BLaER1 treated with 17β-estradiol and CSF1 and Interleukin-3, amounts not matched to agents 10 nM and 100 nM (cell line): ENCODE data around the gene FAM110A.

ENCODE experiments used
- H3K27ac ChIP-seq, 11 experiments: shearing (Covaris generic); formaldehyde crosslinking; 2 replicates each; pipeline ENCODE4 v1.8.1; 2022
- H3K27me3 ChIP-seq, 11 experiments: shearing (Covaris generic); formaldehyde crosslinking; 2 replicates each; pipeline ENCODE4 v1.8.1; 2022
- H3K36me3 ChIP-seq, 11 experiments: shearing (Covaris generic); formaldehyde crosslinking; 2 replicates each; pipeline ENCODE4 v1.8.1; 2022
- H3K4me1 ChIP-seq, 10 experiments: shearing (Covaris generic); formaldehyde crosslinking; 2 replicates each; pipeline ENCODE4 v1.8.1; 2022
- H3K4me2 ChIP-seq, 11 experiments: shearing (Covaris generic); formaldehyde crosslinking; 2 replicates each; pipeline ENCODE4 v1.8.1; 2022
- H3K4me3 ChIP-seq, 10 experiments: shearing (Covaris generic); formaldehyde crosslinking; 2 replicates each; pipeline ENCODE4 v1.8.1; 2022
- H3K9ac ChIP-seq, 11 experiments: shearing (Covaris generic); formaldehyde crosslinking; 2 replicates each; pipeline ENCODE4 v1.8.1; 2022
- H3K9me3 ChIP-seq, 11 experiments: shearing (Covaris generic); formaldehyde crosslinking; replicated peaks in 1 of 11; 2 replicates each; pipeline ENCODE4 v1.8.1; 2022
- H4K20me1 ChIP-seq, 11 experiments: shearing (Covaris generic); formaldehyde crosslinking; 2 replicates each; pipeline ENCODE4 v1.8.1; 2022
- Cebpa-rat ChIP-seq, 11 experiments: shearing (Covaris generic); IDR thresholded peaks; 2 replicates each; pipeline ENCODE4 v1.8.1; 2022

Gene FAM110A

DNA sequence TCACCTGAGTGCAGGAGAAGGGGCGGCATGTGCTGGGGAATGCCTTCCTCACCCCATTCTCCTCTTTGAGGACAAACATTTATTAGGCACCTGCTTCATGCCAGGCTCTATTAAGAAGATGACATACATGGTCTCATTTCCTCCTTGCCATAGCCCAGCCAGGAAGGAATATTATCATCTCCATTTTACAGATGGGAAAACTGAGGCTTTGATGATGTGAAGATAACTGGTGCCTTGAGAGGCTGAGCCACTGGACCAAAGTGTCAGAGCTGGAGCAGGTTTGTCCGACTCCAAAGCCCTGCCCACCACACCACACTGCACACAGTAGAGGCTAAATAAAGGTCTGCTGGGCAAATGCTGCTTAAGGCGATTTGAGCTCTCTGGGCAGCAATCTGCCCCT is 37.2 kb downstream of the FAM110A start:
- H3K4me1 ChIP-seq, result no peaks in the 10 kb centered on the region

DNA sequence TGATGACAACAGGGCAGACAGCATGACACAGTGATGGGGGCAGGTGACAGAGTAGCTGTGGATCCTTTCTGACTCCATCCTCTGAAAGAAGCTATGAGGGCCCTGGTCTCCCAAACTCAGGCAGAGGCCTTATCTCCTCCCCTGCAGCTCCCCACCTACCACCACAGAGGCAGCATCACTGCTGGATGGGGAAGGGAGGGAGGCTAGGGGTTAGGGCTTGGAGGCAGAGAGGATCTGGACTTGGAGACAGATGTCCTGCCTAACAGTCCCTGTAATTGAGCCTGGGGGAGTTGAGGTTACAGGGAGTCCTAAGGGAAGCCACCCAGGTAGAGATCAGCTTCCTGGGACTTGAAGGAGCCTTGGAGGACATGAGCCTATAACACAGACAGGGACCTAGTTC is 37.9 kb downstream of the FAM110A start:
- Histone ChIP-seq H3K9ac (no peak overlapping the region), H3K4me3 (no peak overlapping the region), H3K4me1 (no peaks in the 10 kb centered on the region), H3K27ac (no peak overlapping the region), H3K36me3 (no peaks in the 10 kb centered on the region), H4K20me1 (peaks cover 0 to 24% (median 0%) of the 10 kb centered on the region in 11 experiments; a peak in 5 of 22 replicates), H3K4me2 (no peak overlapping the region), H3K9me3 (no peaks in the 10 kb centered on the region), H3K27me3 (no peaks in the 10 kb centered on the region)
- no peak for TF ChIP-seq Cebpa-rat (IDR thresholded peaks at IDR 0.05)

More for the DNA sequence above, 37.2 kb downstream of the FAM110A start:
- Histone ChIP-seq H3K4me2 (no peak overlapping the region), H3K4me3 (no peak overlapping the region), H4K20me1 (peaks cover 0 to 17% (median 0%) of the 10 kb centered on the region in 11 experiments; a peak in 4 of 22 replicates), H3K27me3 (no peaks in the 10 kb centered on the region), H3K9ac (no peak overlapping the region), H3K36me3 (no peaks in the 10 kb centered on the region), H3K27ac (no peak overlapping the region), H3K9me3 (no peaks in the 10 kb centered on the region)
- TF ChIP-seq Cebpa-rat (IDR thresholded peaks at IDR 0.05), result no peak

DNA sequence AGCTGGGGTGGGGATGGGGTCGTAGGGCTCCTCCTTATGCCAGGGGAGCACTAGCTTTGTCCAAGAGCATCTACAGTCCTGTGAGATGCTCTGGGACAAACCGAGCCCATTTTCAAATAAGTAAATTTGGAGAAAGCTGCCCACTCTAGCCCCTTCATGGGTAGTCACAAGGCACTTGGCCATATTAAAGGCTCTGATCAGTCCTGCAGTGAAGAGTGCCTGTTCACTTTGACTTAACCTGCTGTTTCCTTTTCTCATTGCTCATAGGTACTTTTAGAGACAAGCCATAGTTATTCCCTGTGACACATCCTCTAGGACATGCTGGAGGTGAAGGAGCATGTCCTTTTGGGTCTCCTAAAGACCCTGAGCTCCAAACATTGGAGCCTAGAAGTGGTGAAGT is 38.4 kb downstream of the FAM110A start:
- no peaks in the 10 kb centered on the region for H3K4me1 ChIP-seq
- H4K20me1 ChIP-seq, result peaks cover 0 to 29% (median 0%) of the 10 kb centered on the region in 11 experiments; a peak in 5 of 22 replicates
- H3K9me3 ChIP-seq, result no peaks in the 10 kb centered on the region
- H3K36me3 ChIP-seq, result no peaks in the 10 kb centered on the region
- H3K27me3 ChIP-seq, result no peaks in the 10 kb centered on the region
- H3K27ac ChIP-seq, result no peak overlapping the region
- H3K4me3 ChIP-seq, result no peak overlapping the region
- TF ChIP-seq Cebpa-rat (IDR thresholded peaks at IDR 0.05), result no peak
- H3K9ac ChIP-seq, result no peak overlapping the region
- no peak overlapping the region for H3K4me2 ChIP-seq

DNA sequence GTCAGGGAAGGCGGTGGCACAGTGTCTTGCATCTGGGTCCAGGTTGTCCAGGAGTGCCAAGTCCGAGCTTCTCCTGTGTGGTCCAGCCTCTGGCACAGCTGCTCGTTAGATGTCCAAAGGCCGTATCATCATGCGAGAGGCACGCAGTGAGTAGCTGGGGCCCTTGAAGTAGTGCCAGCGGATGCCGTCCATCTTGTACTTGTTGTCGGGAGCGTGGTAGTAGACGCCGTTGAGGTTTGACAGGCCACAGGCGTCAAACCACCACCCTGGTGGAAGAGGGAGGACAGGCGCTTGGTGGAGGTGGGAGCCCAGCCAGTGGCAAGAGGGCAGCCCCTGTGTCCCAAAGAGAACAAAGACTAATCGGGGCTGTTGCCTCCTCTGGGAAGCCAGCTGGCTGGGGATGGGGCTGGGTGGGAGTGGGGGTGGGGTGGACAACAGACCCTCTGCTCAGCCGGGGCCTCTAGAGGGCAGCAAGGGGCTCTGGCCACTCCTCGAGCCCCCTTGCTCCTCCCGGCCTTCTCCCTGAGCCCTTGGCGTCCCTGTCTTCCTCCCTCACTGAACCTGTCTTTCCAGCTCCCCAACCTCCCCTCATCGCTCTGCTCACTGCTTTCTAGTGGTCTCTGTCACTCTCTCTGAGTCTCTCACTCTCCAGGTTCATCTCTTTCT is 39.5 kb downstream of the FAM110A start:
- no peak overlapping the region for H3K27ac ChIP-seq
- no peak overlapping the region for H3K9ac ChIP-seq
- H3K9me3 ChIP-seq, result no peaks in the 10 kb centered on the region
- no peak for TF ChIP-seq Cebpa-rat (IDR thresholded peaks at IDR 0.05)
- no peak overlapping the region for H3K4me3 ChIP-seq
- no peak overlapping the region for H3K4me2 ChIP-seq
- no peaks in the 10 kb centered on the region for H3K36me3 ChIP-seq
- no peaks in the 10 kb centered on the region for H3K27me3 ChIP-seq
- no peaks in the 10 kb centered on the region for H3K4me1 ChIP-seq
- peaks cover 0 to 34% (median 0%) of the 10 kb centered on the region in 11 experiments; a peak in 6 of 22 replicates for H4K20me1 ChIP-seq

DNA sequence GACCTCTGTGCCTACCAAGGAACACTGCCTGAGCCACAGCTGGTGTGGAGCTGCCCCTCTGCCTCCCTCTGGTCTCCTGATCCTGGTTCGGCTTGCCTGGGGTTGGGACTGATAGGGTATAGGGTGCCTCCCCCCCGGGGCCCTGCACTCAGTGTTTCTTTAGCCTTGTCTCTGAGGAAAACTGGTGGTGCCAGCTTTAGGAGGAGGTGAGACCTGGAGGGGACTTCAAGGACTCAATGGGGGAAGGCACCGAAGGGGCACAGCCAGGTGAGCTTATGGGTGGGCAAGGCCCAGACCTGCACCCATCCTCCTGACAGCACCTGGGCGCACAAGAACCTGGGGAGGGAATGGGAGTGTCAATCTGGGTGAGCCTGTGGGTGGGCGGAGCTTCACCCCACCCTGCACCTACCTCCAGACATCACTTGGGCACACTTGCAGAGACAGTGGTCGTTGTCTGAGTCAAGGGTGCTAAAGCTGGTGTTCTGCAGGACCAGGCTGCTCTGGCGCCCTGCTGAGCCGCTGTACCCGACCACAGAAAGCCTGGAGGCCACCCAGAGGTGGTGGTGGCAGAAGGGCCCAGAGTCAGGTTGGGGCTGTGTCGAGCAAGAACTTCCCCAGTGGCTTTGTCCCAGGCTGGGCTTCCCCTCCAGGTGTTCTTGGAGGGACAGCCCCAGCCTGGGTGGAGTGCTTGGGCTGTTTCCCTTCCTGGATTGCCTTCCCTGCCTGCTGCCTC is 40.5 kb downstream of the FAM110A start:
- H3K4me3 ChIP-seq, result no peak overlapping the region
- no peak overlapping the region for H3K27ac ChIP-seq
- H3K9ac ChIP-seq, result no peak overlapping the region
- no peaks in the 10 kb centered on the region for H3K27me3 ChIP-seq
- H3K36me3 ChIP-seq, result no peaks in the 10 kb centered on the region
- H3K4me1 ChIP-seq, result no peaks in the 10 kb centered on the region
- H3K9me3 ChIP-seq, result no peaks in the 10 kb centered on the region
- peaks cover 0 to 38% (median 0%) of the 10 kb centered on the region in 11 experiments; a peak in 6 of 22 replicates for H4K20me1 ChIP-seq
- no peak for TF ChIP-seq Cebpa-rat (IDR thresholded peaks at IDR 0.05)
- no peak overlapping the region for H3K4me2 ChIP-seq

DNA sequence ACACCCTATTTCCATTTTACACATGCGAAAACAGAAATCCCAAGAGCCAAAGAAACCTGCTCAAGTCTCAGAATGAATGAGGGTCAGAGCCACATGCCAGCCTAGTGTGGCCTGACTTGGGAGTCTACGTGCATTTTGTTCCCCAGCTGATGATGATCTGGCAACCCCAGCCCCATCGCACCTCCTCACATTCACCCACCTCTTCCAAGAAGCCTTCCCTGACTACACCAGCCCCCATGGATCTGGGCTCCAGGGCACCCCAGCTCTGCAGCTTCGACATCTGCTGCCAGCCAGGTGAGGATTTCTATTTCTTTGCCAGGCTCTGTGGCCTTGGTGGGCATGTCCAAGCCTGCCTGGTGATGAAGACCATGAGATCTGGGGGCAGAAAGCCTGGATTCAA is 41.6 kb downstream of the FAM110A start:
- no peaks in the 10 kb centered on the region for H3K9me3 ChIP-seq
- no peak overlapping the region for H3K9ac ChIP-seq
- H3K4me2 ChIP-seq, result no peak overlapping the region
- no peak overlapping the region for H3K27ac ChIP-seq
- H4K20me1 ChIP-seq, result peaks cover 0 to 45% (median 0%) of the 10 kb centered on the region in 11 experiments; a peak in 6 of 22 replicates
- H3K4me1 ChIP-seq, result no peaks in the 10 kb centered on the region
- H3K36me3 ChIP-seq, result no peaks in the 10 kb centered on the region
- H3K4me3 ChIP-seq, result no peak overlapping the region
- no peaks in the 10 kb centered on the region for H3K27me3 ChIP-seq
- no peak for TF ChIP-seq Cebpa-rat (IDR thresholded peaks at IDR 0.05)

DNA sequence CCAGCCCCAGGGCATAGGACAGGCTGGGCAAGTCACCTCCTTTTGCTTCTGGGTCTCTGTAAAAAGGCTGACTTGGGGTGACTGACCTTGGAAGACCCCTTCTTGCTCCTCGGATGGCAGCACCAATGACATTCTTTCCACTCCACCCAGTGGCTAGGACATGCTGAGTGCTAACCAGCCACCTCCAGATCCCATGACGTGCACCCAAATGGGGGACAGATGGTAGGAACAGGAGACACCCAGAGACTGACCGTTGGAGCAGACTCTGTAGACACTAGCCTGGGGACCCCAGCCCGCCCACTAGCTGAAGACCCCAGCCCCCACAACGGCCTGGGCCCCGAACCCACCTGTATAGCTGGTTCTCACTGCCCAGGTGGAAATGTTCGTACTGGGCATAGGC is 44.3 kb downstream of the FAM110A start:
- Histone ChIP-seq H3K27ac (no peak overlapping the region), H3K36me3 (no peaks in the 10 kb centered on the region), H4K20me1 (peaks cover 0 to 48% (median 0%) of the 10 kb centered on the region in 11 experiments; a peak in 6 of 22 replicates), H3K9ac (no peak overlapping the region), H3K4me1 (peaks cover 0 to 20% (median 11%) of the 10 kb centered on the region in 10 experiments; a peak in 14 of 20 replicates), H3K4me2 (no peak overlapping the region), H3K9me3 (no peaks in the 10 kb centered on the region), H3K27me3 (no peaks in the 10 kb centered on the region), H3K4me3 (no peak overlapping the region)
- no peak for TF ChIP-seq Cebpa-rat (IDR thresholded peaks at IDR 0.05)

DNA sequence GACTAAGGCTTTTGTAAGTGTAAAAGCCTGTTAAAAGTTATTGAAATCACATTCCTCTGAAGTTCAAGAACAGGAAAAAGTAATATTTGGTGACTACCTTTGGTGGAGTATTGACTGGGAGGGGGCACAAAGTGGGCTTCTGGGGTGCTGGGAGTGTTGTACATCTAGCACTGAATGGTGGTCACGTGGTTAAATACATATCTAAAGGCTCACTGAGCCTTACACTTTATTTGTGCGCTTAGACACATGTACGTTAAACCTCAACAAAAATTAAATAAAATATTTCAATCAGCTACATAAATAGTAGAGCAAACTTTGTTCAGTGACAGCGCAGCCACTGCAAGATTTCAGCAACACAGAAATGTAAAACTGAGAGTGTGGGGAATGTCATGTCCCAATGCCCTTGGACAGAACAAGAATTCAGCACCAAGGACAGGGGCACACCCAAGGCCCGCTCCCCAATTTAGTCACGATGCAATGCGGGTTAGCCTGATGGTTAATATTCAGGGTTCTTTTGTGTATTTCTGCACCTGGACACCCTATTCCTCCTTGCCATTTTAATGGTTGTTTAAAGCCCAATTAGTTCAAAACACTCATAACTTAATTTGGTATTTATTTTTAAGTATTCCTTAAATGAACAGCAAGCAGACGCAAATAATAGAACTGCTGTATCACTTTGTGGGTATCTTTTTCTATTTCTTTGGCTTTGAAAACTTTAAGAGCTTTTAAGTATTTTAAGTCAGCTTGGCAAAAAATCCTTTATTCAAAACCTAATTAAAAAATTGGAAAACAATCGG is 45.2 kb downstream of the FAM110A start:
- TF ChIP-seq Cebpa-rat (IDR thresholded peaks at IDR 0.05), result no peak
- Histone ChIP-seq H3K9me3 (no peaks in the 10 kb centered on the region), H4K20me1 (peaks cover 0 to 42% (median 0%) of the 10 kb centered on the region in 11 experiments; a peak in 6 of 22 replicates), H3K4me1 (peaks cover 0 to 20% (median 11%) of the 10 kb centered on the region in 10 experiments; a peak in 14 of 20 replicates), H3K36me3 (no peaks in the 10 kb centered on the region), H3K27me3 (no peaks in the 10 kb centered on the region), H3K4me3 (no peak overlapping the region), H3K9ac (no peak overlapping the region), H3K4me2 (no peak overlapping the region), H3K27ac (no peak overlapping the region)

DNA sequence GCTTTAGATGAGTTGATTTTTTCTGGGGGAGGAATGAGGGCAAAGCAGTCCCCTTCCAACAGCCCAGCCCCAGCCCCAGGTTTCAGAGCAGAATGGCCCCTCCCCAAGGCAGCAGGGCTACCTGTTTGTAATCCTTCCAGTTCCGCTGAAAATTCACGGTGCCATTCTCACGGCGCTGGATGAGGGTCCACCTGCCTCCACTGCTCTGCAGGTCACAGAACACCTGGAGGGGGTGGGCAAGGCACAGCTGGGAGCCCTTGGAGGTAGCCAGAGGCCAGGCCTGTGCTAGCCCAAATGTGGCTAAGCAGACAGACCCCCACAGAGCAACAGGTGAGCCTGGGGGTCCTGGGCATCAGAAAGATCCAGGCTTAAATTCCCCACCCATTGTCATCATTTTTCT is 46.1 kb downstream of the FAM110A start:
- Histone ChIP-seq H3K27ac (no peak overlapping the region), H4K20me1 (peaks cover 0 to 33% (median 4%) of the 10 kb centered on the region in 11 experiments; a peak in 9 of 22 replicates), H3K9me3 (no peaks in the 10 kb centered on the region), H3K36me3 (no peaks in the 10 kb centered on the region), H3K4me1 (peaks cover 3 to 22% (median 15%) of the 10 kb centered on the region in 10 experiments), H3K4me3 (no peak overlapping the region), H3K9ac (no peak overlapping the region), H3K27me3 (peaks cover 0 to 2% (median 0%) of the 10 kb centered on the region in 11 experiments; a peak in 2 of 22 replicates), H3K4me2 (no peak overlapping the region)
- TF ChIP-seq Cebpa-rat (IDR thresholded peaks at IDR 0.05), result no peak
